Esophagus squamous epithelium (tissue), 5 donors: Measurements from ENCODE around the gene AGTRAP. TPM values are rescaled to one million over a fixed set of nuclear protein-coding genes. Genes with fewer than 3 reads are reported as not detected.

Source experiments
- DNase-seq: peaks from one replicate; lab custom pipeline; 2025; lab: John Stamatoyannopoulos, UW
- H3K27ac ChIP-seq, 4 donors: fragments of 200-600 bp; sonication (generic); one replicate each; pipeline ENCODE4 v1.5.1; 2016 to 2019; ENCODE audit warnings: mild to moderate bottlenecking in 1 of 4
- H3K27me3 ChIP-seq, 4 donors: fragments of 200-600 bp; sonication (generic); 1 replicate in 3 of 4; 2 replicates in 1 of 4; pipeline versions ENCODE4 v1.5.1 to v1.6.0; 2017 to 2021; ENCODE audit warnings: antibody characterized with exemption in 1 of 4
- H3K36me3 ChIP-seq, 3 donors: fragments of 200-600 bp; sonication (generic); one replicate each; pipeline ENCODE4 v1.5.1; 2016 to 2019
- H3K4me1 ChIP-seq, 3 donors: fragments of 200-600 bp; sonication (generic); one replicate each; pipeline ENCODE4 v1.5.1; 2017 to 2019
- H3K4me3 ChIP-seq, 4 donors: fragments of 200-600 bp; sonication (generic); 1 replicate in 3 of 4; 2 replicates in 1 of 4; pipeline ENCODE4 v1.5.1; 2016 to 2019; ENCODE audit warnings: mild to moderate bottlenecking in 2 of 4, moderate library complexity in 1 of 4
- H3K9me3 ChIP-seq, 3 donors: fragments of 200-600 bp; sonication (generic); one replicate each; pipeline ENCODE4 v1.5.1; 2016 to 2019
- POLR2A ChIP-seq, 4 donors: fragments of 450-650 bp; IDR thresholded peaks; one replicate each; pipeline ENCODE4 v1.6.1; 2017; ENCODE audit warnings: antibody characterized with exemption in 4 of 4, mild to moderate bottlenecking in 4 of 4, moderate library complexity in 3 of 4
- WGBS, 2 donors: methylation state at CpG; one replicate each; pipeline ENCODE4 v1.1.5; 2018; 5-methylcytosine and 5-hydroxymethylcytosine counted together
- intact Hi-C: fragments of 100-400 bp; cut with DNase I; formaldehyde crosslinking; loops from one replicate; pipeline ENCODE4 v1.15.0; 2022
- total RNA-seq, 4 donors: library from RNA; depleted of rRNA; stranded (reverse); fragments of >200 nt; gene quantifications; one replicate each; pipeline ENCODE4 v1.1.0, GENCODE V29; 2016
- TF ChIP-seq, protein P1 (sequence below), 6 experiments: fragments of 450-650 bp in 4 of 6; fragments of 200-600 bp in 2 of 6; sonication (generic) in 2 of 6; IDR thresholded peaks; one replicate each; pipeline ENCODE4 v1.5.1; 2016 to 2019; ENCODE audit warnings: antibody characterized with exemption in 6 of 6, mild to moderate bottlenecking in 4 of 6, moderate library complexity in 4 of 6
- donor health status: DM: yes; HTN: yes; CAD: no.

AGTRAP gene
- total RNA-seq, 4 donors from 2014 or later: 34.5 to 89.5 (median 50.7) TPM

DNA sequence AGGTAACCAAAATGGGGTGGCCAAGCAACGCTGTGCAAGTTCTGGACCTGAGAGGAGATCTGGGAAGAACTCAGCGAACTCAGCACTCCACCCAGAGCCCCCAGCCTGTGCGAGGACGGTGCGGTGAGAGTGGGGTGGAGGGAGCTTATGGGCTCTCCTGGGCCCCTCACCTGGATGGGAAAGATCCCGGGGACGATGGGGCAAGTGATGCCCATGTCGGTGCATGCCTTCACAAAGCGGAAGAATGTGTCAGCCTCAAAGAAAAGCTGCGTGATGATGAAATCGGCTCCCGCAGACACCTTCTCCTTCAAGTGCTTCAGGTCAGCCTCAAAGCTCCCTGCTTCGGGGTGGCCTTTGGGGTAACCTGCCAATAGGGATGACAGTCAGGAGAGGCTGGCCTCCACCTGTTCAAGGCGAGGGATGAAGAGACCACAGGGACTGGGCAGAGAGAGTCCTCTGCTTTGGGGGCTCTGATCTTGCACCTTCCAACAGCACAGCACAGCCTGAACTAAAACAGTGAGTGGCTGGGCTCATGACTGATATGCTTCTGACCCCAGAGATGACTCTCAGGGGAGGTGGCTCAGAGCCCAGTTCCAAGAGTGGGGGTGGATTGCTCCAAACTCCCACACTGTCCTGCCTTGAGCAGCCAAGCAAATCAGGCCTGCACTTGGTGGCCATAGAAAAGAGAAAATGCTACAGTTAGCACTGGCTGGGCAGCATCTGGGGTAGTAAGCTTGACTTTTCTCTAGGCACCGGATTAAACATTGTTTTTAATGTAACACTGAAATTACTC lies 60.3 kb downstream of the AGTRAP start:
- peaks cover 37 to 85% (median 38%) of the 10 kb centered on the region in 3 donors for H3K36me3 ChIP-seq
- 74 to 78% methylated on average over 13 to 14 of the region's 15 CpGs for WGBS, 2 donors
- no peak for TF ChIP-seq POLR2A (IDR thresholded peaks at IDR 0.05)
- TF ChIP-seq, protein P1, sequence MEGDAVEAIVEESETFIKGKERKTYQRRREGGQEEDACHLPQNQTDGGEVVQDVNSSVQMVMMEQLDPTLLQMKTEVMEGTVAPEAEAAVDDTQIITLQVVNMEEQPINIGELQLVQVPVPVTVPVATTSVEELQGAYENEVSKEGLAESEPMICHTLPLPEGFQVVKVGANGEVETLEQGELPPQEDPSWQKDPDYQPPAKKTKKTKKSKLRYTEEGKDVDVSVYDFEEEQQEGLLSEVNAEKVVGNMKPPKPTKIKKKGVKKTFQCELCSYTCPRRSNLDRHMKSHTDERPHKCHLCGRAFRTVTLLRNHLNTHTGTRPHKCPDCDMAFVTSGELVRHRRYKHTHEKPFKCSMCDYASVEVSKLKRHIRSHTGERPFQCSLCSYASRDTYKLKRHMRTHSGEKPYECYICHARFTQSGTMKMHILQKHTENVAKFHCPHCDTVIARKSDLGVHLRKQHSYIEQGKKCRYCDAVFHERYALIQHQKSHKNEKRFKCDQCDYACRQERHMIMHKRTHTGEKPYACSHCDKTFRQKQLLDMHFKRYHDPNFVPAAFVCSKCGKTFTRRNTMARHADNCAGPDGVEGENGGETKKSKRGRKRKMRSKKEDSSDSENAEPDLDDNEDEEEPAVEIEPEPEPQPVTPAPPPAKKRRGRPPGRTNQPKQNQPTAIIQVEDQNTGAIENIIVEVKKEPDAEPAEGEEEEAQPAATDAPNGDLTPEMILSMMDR (IDR thresholded peaks at IDR 0.05): no peak
- peaks cover 5 to 46% (median 19%) of the 10 kb centered on the region in 3 donors for H3K4me1 ChIP-seq
- H3K27me3 ChIP-seq: no peaks in the 10 kb centered on the region
- H3K9me3 ChIP-seq: no peaks in the 10 kb centered on the region
- intact Hi-C loops: no loop called here
- H3K4me3 ChIP-seq: no peak overlapping the region
- no peak for DNase-seq
- peak overlapping the region in 3 of 4 donors; percentile 5 to 44 (median 34) for H3K27ac ChIP-seq

DNA sequence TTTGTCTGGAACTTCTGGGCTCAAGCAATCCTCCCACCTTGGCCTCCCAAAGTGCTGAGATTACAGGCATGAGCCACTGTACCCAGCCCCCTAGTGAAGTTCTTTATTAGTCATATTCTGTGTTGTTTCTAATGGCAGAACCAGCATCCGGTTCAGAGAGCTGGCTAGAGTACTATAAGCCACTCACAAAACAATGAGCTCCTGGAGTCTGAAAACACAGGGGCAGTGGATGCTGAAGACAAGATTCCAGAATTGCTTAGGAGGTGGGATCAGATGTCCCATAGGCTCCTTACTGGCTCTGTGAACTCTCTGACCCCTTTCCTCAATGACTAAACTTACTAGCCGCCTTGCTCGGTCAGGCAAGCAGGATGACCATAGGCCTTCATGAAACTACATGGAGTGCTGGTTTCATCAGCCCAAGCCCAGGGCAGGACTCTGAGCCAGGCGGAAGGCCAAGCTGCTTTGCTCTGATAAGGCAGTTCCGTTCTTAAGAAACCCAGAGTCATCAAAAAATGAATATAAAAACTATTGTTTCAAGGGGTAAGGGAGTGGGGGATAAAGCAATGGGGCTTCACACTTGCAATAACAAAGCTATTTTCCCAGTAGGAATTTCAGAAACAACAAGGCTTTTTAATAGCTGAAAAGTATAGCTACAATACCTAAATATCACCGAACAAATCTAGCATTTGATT lies 61.7 kb downstream of the AGTRAP start:
- no peak overlapping the region for H3K4me3 ChIP-seq
- no peak for DNase-seq
- 71 to 95% methylated on average over 4 to 6 of the region's 6 CpGs for WGBS, 2 donors
- peaks cover 30 to 83% (median 40%) of the 10 kb centered on the region in 3 donors for H3K36me3 ChIP-seq
- H3K27me3 ChIP-seq: no peaks in the 10 kb centered on the region
- peaks cover 0 to 46% (median 16%) of the 10 kb centered on the region in 3 donors for H3K4me1 ChIP-seq
- H3K27ac ChIP-seq: peak overlapping the region in 1 of 4 donors; percentile 44
- TF ChIP-seq, protein P1 (IDR thresholded peaks at IDR 0.05): no peak
- no peak for TF ChIP-seq POLR2A (IDR thresholded peaks at IDR 0.05)
- intact Hi-C loops: no loop called here
- H3K9me3 ChIP-seq: no peaks in the 10 kb centered on the region

DNA sequence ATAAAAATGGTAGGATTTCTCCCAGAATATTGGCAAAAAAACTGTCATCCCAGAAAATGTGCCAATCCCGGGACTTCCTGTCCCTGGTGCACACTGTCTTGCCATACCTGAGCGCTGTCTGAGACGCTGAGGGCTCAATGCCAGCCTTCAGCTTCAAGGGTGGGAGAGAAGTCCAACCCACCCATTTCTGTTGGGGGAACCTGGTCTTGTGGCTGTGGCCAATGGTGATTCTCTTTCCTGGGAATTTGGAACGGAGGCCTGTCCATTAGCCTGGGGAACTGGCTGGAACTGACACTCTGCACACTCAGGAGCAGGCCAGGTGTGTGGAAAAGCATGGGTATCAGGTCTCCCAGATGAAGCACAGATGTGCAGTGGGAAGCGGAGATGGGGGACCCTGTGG lies 63.2 kb downstream of the AGTRAP start:
- H3K27me3 ChIP-seq: no peaks in the 10 kb centered on the region
- peaks cover 23 to 71% (median 35%) of the 10 kb centered on the region in 3 donors for H3K36me3 ChIP-seq
- H3K27ac ChIP-seq: no peak overlapping the region
- H3K4me3 ChIP-seq: no peak overlapping the region
- TF ChIP-seq POLR2A (IDR thresholded peaks at IDR 0.05): no peak
- TF ChIP-seq, protein P1 (IDR thresholded peaks at IDR 0.05): no peak
- DNase-seq: no peak
- intact Hi-C loops: no loop called here
- H3K4me1 ChIP-seq: peaks cover 13 to 58% (median 28%) of the 10 kb centered on the region in 3 donors
- H3K9me3 ChIP-seq: no peaks in the 10 kb centered on the region
- 89 to 100% methylated on average over 3 to 4 of the region's 5 CpGs for whole genome bisulfite sequencing, 2 donors

DNA sequence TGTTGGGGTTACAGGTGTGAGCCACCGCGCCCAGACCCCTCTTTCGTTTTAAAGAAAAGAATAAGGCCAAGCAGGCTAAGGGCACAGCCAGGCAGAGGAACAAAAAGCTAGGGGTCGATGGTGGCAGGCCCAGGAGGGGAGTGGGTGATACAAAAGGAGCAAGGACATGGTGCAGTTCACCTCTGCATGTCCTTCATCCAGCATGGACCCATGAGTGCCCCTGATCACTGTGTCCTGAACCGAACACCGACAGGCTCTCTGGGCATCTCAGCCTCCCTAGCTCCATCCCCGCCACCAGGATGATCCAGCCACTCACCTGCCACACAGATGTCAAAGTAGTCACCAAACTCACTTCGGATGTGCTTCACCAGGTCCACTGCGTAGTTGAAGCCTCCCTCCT lies 64.0 kb downstream of the AGTRAP start:
- intact Hi-C loops: no loop called here
- Histone ChIP-seq H3K36me3 (peaks cover 15 to 63% (median 27%) of the 10 kb centered on the region in 3 donors), H3K4me3 (no peak overlapping the region), H3K9me3 (no peaks in the 10 kb centered on the region), H3K27ac (no peak overlapping the region), H3K27me3 (no peaks in the 10 kb centered on the region), H3K4me1 (peaks cover 20 to 66% (median 36%) of the 10 kb centered on the region in 3 donors)
- no peak for TF ChIP-seq POLR2A (IDR thresholded peaks at IDR 0.05)
- TF ChIP-seq, protein P1 (IDR thresholded peaks at IDR 0.05): no peak
- no peak for DNase-seq
- WGBS, 2 donors: 87 to 92% methylated on average over 6 to 9 of the region's 9 CpGs

DNA sequence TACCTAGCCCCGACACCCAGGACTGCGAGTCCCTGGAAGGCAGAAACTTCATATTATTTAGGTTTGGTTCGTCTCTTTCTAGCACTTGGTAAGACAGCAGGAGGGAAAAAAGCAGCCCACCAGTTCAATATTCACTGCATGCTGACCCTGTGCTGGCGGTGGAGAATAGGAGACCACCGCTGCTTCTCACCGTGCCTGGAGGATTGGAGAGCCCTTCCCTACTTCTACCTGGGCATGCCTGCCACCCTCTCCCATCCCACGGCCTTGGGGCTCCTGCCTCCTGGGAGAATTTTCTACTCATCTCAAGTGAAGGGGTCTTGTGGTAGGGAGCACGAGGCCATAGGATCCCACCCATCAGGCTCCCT lies 64.4 kb downstream of the AGTRAP start:
- Histone ChIP-seq H3K4me3 (no peak overlapping the region), H3K27me3 (no peaks in the 10 kb centered on the region), H3K4me1 (peaks cover 23 to 70% (median 38%) of the 10 kb centered on the region in 3 donors), H3K27ac (no peak overlapping the region), H3K9me3 (no peaks in the 10 kb centered on the region), H3K36me3 (peaks cover 10 to 58% (median 22%) of the 10 kb centered on the region in 3 donors)
- WGBS, 2 donors: 95% methylated on average over 4 to 8 of the region's 8 CpGs
- intact Hi-C loops: no loop called here
- DNase-seq: no peak
- no peak for TF ChIP-seq POLR2A (IDR thresholded peaks at IDR 0.05)
- TF ChIP-seq, protein P1 (IDR thresholded peaks at IDR 0.05): no peak
